Suprapubic skin (tissue), 3 donors: ENCODE measurements around the gene TRIM69.

Experiments
- CTCF ChIP-seq, 2 donors: fragments of 200-600 bp in 1 of 2; fragments of 450-650 bp in 1 of 2; sonication (generic) in 1 of 2; IDR thresholded peaks; one replicate each; pipeline ENCODE4 v1.5.1; 2016 to 2019; ENCODE audit warnings: antibody characterized with exemption in 2 of 2, mild to moderate bottlenecking in 1 of 2, moderate library complexity in 1 of 2
- POLR2AphosphoS5 ChIP-seq, 3 donors: sonication (generic); formaldehyde crosslinking; IDR thresholded peaks; one replicate each; pipeline ENCODE4 v1.6.1; 2017; ENCODE audit warnings: antibody characterized with exemption in 3 of 3

DNA sequence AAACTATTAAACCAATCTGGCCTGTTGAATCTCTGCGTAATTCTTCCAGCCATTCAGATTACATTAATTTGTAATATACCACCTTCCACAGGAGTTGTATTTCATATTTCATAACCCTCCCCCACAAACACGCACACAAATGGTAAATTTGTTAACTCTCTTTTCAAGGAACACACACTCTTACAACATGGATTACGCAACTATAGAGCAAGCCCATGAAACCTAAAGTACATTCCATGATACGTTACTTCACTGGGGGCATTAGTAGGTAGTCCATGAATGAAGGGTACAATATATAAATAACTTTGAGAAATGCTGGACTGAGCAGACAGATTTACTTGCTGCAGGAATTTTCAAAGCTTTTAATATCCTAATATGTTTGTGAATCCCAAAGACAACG lies 65.0 kb downstream of the TRIM69 start:
- TF ChIP-seq CTCF (IDR thresholded peaks at IDR 0.05) (no peak), POLR2AphosphoS5 (IDR thresholded peaks at IDR 0.05) (no peak)
